A172 (cell line): Measurements from ENCODE around the gene ADARB2. TPM values are rescaled to one million over a fixed set of nuclear protein-coding genes. Genes with fewer than 3 reads are reported as not detected.
A peak's percentile ranks its signal among the peaks of the same experiment; 100 is the strongest.
"Not testable (repeated sequence)": the region's sequence is repeated elsewhere in the genome, so short reads cannot be mapped to it uniquely, and the experiment has no call there.

ENCODE experiments used
- DNase-seq: peaks from one replicate; pipeline ENCODE4 v3.0.0-alpha.2; 2015; ENCODE audit warnings: low spot score
- total RNA-seq: library from RNA; depleted of rRNA; stranded (reverse); fragments of >200 nt; shearing (Covaris generic); gene quantifications from 2 replicates; pipeline ENCODE4 v1.2.3, GENCODE V29; 2014

Gene ADARB2
- total RNA-seq, 1 experiment from 2014 or later = 1.2 TPM

DNA sequence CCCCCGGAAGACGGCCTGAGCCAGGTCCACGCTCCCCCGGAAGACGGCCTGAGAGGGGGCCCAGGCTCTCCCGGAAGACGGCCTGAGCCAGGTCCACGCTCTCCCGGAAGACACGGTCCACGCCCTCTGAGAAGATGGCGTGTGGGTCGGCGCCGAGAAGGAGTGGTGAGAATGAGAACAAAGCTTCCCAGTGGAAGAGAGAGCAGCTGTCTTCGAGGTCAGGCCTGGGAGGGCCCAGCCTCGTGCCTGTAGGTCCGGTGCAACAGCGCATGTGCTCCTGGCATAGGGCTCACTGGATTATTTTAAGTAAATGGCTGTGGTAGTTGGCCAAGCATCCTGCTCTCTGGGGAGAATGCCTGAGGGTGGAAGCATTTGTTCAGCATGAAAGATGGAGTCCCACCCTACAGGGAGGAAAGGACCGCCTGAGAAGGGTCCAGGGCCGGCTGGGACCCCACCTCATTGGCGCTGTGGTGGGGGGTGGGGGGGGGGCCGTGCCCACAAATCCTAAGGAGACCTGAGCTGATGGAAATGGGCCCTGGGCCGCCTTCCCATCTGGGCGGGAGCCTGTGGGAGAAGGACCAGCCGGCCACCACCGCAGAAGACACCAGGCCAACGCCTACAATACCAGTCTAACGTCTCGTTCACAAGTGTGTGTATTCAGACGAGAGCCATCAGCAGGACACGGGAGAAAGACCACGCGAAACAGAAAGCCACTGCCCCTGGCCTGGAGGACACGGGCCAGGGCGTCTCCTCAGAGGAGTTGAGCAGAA lies 471.1 kb downstream of the ADARB2 start:
- no peak for DNase-seq

- DNase-seq = no peak
Observed at GRCh38 chr10:1264001-1264400, 473.3 kb downstream of the ADARB2 start.

DNA sequence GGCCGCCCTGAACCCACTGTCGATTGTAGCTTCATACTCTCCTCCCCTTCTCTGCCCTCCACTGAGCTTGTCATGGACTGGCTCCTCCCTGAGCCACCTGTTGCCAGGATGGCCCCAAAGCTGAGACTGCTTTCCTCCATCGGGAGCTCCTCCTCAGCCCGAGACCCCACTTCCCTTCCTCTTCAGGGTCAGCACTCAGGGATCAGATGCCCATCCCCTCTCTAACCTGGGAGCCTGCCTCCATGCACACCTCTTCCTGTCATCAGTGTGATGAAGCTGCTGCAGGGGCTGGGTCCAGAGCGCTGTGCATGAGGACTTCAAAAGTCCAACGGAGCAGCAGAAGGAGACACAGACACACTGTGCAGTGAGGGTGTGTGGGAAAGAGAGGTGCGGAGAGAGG lies 480.1 kb downstream of the ADARB2 start:
- no peak for DNase-seq

GRCh38 chr10:1256432-1256725 lies 480.9 kb downstream of the ADARB2 start:
- DNase-seq = no peak

DNA sequence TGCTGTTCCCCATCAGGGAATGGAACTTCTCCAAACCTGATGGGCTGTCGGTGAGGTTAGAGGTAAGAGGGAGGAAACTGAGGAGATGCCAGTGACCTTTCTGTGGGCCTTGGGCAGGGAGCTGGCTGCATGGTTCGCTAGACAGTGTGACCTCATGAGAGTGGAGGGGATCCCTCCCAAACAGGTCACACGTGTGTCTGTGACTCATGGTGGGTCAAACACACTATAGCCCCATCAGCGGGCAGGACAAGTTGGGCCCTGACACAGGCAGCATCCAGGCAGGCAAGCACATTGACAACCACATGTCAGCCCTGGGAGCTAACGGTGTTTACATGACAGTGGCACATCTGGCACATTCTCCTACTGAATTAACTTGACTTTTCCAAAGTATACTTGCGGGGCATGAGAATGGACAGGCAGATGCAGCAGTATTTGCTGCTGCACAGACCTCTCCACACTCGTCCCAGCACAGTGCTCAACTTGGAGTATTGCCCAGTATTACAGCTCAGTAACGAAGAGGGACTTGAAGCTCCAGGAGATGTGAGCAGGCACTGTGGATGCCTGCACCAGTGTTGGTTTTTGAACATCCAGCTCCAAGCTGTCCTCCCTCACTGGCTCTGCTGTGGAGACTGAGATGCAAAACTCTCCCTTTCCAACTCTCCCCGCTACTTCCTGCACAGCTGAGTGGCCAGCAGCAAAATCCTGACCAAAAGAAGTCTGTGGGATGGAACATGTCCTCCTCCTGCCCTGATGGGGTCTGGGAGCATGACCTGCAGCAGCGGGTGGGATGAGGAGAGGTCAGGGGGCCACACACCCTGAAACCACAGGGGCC lies 481.5 kb downstream of the ADARB2 start:
- no peak for DNase-seq

DNA sequence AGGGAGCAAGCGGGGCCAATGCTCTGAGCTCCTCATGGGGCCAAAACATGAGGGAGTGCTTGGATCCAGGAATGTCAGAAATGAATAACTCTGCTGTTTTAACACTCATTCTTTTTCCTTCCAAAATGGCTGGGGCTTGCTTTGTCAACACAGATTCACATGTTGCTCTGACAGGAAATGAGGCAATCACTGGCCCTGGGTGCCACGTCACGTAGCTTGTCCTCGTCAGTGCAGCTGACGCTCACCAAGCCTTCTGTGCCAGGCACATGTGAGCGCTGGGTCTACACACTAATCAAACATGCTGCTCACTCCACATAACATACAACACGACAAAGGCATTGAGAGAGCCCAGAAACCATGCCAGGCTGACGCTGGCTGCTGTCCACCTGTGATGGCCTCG lies 482.2 kb downstream of the ADARB2 start:
- DNase-seq = peak; percentile 14

- no peak for DNase-seq
Observed at GRCh38 chr10:1253523-1254353, 483.6 kb downstream of the ADARB2 start.

- DNase-seq = no peak
Observed at GRCh38 chr10:1251769-1252168, 485.6 kb downstream of the ADARB2 start.

- no peak for DNase-seq
Observed at GRCh38 chr10:1249142-1249920, 488.0 kb downstream of the ADARB2 start.

GRCh38 chr10:1248262-1248630 lies 489.1 kb downstream of the ADARB2 start:
- not testable (repeated sequence) for DNase-seq

GRCh38 chr10:1247598-1248261 lies 489.6 kb downstream of the ADARB2 start:
- DNase-seq = no peak

DNA sequence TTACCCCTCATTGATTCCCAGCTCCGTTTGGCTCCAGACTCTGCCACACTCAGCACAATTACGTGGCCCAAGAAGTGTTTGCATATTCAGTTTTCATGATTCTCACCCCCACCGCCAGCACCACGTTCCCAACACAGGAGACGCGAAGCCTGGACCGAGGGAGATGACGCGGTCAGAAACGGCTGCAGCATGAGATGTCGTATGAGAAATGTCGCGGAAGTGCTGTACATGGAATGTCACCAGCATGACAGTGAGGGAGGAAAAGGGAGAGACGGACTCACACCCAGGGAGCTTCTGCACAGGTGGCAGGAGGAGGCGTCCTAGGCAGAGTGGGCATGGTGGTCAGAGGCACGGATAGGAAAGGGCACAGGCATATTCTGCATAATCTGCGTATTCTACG lies 492.8 kb downstream of the ADARB2 start:
- no peak for DNase-seq

GRCh38 chr10:1243486-1244234 lies 493.7 kb downstream of the ADARB2 start:
- no peak for DNase-seq

DNA sequence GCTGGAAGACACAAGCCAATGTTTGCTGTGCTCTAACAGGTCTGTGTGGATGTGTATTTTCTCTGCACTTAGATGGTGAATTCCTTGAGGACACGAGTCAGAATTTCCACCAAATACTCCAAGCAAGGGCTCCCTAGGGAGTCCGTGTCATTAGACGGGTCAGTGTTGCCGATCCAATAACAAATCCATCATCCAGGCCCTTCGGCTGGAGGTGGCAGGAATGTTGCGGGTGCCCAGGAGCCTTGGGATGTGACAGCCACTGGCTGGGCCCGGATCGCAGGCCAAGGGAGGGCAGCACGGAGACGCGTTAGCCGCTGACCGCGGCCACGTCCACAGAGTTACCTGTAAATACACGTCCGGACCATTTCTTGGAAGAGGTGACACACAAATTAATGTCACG lies 494.4 kb downstream of the ADARB2 start:
- DNase-seq = no peak

DNA sequence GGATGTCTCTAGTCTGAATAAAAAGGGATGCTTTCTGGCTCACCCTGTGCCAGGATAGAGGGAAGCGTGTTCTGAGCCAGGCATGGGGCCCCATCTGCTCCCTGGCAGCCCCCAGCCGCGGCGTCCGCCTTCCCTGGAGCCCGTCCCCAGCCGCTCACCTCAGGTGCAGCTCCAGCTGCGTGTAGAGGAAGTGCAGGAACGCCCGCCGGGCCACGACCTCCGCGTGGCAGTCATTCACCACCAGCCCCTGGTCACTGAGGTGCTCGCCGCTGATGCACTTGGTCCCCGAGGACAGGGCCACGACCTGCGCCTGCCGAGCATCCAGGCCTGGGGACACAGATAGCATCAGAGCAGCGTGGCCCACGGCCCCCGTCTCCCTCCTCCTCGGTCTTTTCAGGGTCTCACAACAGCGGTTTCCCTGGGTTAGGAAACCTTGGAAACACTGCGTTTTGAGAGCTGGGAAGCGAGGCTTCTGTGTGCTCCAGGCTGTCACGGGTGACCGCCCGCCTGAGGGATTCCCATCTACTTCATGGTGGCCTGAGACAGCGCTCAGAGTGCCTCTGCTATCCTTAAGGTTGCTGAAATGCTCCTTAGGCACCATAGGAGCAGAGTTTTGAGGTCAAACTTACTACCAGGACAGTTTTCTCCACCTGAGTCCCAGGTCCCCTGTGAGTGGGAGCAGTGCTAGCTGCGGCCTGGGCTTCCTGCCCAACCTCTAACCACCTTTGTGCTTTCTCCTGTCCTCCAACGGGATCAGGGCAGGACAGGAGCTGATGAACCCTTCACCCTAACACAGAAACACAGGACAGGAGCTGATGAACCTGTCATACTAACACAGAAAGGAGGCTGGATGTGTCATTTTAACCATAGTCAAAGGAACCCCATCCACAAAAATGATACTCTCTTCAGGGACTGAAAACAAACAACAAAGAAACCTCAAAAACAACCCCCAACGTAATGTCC lies 495.1 kb downstream of the ADARB2 start:
- DNase-seq = no peak

DNA sequence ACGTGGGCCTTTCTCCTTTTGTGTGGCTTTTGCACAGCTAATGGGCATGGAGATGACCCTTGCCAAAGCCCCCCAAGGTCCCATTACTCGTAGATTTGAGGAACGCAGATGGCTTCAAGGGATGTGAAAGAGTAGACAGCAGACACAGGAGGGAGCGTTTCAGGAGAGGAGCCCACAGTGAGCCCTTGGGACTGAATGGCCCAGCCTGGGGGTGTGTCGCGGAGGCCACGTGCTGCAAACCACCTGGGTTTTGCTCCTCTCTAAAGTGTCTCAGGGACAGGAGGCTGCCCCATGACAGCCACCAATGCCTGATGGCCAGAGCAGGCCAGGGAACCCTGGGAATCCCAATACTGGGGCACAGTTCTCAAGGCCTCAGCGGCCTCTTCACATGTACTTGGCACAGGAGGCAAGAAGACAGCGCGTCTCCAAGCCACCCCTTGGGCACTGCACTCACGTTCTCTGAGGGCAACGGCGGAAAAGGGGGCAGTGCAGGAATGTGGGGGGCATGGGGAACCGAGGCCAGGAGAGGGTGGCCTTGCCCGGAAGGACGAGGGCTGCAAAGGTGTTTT lies 495.9 kb downstream of the ADARB2 start:
- DNase-seq = no peak

DNA sequence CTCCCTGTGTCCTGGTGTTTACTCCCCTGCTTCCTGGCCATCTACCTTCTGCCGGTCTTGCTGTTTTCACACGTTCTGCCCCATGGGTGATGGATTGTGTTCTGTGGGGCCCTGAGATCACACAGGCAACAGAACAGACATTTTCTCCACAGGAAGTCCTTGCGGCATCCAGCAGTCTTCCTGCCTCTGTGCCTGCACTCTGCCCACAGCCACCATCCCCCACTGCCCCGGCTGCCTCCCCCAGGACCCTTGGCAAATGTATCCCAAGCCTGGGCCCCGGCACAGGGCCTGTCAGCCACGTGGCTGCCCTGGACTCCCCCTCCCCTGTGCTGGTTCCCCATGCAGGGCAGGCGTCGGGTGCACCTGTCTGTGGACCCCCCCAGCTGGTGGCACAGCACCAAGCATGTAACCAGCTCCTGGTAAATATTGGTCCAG lies 497.0 kb downstream of the ADARB2 start:
- DNase-seq = peak; percentile 64

- no peak for DNase-seq
Observed at GRCh38 chr10:1233031-1233430, 504.3 kb downstream of the ADARB2 start.
